HCT116 (cell line): Measurements from ENCODE around the gene GGT5. TPM values are rescaled to one million over a fixed set of nuclear protein-coding genes. Genes with fewer than 3 reads are reported as not detected.
A peak's percentile ranks its signal among the peaks of the same experiment; 100 is the strongest.

ENCODE experiments used
- ATAC-seq: fragments of 200-7000 bp; cut with Tn5 transposase; 2 replicates; pipeline ENCODE4 v1.9.1; 2020; ENCODE audit warnings: mild to moderate bottlenecking, moderate library complexity
- BruUV-seq: library from RNA; stranded (reverse); fragments of 400-500 nt; replicated peaks from 2 replicates; lab custom pipeline; 2021; lab: Mats Ljungman, UMichigan
- CTCF ChIA-PET: fragments of 300-600 bp; sonication (Branson Sonifier 250); formaldehyde crosslinking; loops from one replicate; lab custom pipeline; 2021; ENCODE audit warnings: antibody characterized with exemption; lab: Charles Lee
- POLR2A ChIA-PET: fragments of 300-600, 350-600 bp; sonication (Branson Sonifier 250); formaldehyde crosslinking; loops from one replicate; lab custom pipeline; 2021; ENCODE audit warnings: antibody characterized with exemption; lab: Charles Lee
- RAD21 ChIA-PET, 2 experiments: fragments of 300-600 bp; sonication (Branson Sonifier 250); formaldehyde crosslinking; loops; one replicate each; lab custom pipeline; 2023; ENCODE audit warnings: low total read pairs in 2 of 2; ENCODE audit not compliant: uncharacterized antibody in 2 of 2, unreplicated experiment in 2 of 2, low non-redundant PET in 1 of 2; lab: Charles Lee
- DNase-seq: peaks from one replicate; pipeline ENCODE4 v3.0.0-alpha.2; 2010; ENCODE audit warnings: low read depth, low spot score
- H2AFZ ChIP-seq: fragments of 200-600 bp; shearing (Covaris generic), sonication (generic); 2 replicates; pipeline ENCODE4 v1.6.1; 2017; ENCODE audit warnings: low read depth, mixed run types, mixed read lengths, antibody characterized with exemption, low read length; ENCODE audit not compliant: poor library complexity, severe bottlenecking
- H3K27ac ChIP-seq: 2 replicates; pipeline ENCODE4 v1.5.1; 2012; ENCODE audit warnings: low read depth, low read length
- H3K27me3 ChIP-seq: fragments of 200-600 bp; sonication (generic); 2 replicates; pipeline ENCODE4 v1.6.1; 2016; ENCODE audit warnings: mixed run types, low read length, mixed read lengths; ENCODE audit not compliant: insufficient read depth
- H3K36me3 ChIP-seq, 2 experiments: fragments of 200-500 bp in 1 of 2; fragments of 200-600 bp in 1 of 2; sonication (Bioruptor generic) in 1 of 2; sonication (generic) in 1 of 2; 2 replicates each; pipeline versions ENCODE4 v1.5.1 to v1.6.1; 2014 to 2016; ENCODE audit warnings: low read length in 2 of 2, inconsistent platforms in 1 of 2, mixed read lengths in 1 of 2, mixed run types in 1 of 2; ENCODE audit not compliant: insufficient read depth in 2 of 2, control insufficient read depth in 1 of 2
- H3K4me1 ChIP-seq, 2 experiments: fragments of 200-600 bp in 1 of 2; sonication (generic) in 1 of 2; 2 replicates each; pipeline versions ENCODE4 v1.5.1 to v1.6.1; 2012 to 2017; ENCODE audit warnings: low read length in 2 of 2, inconsistent platforms in 1 of 2, mild to moderate bottlenecking in 1 of 2, mixed read lengths in 1 of 2, mixed run types in 1 of 2, moderate library complexity in 1 of 2; ENCODE audit not compliant: insufficient read depth in 2 of 2, control insufficient read depth in 1 of 2
- H3K4me2 ChIP-seq: fragments of 200-600 bp; sonication (generic); 2 replicates; pipeline ENCODE4 v1.6.1; 2017; ENCODE audit warnings: mixed run types, low read length, mixed read lengths
- H3K4me3 ChIP-seq, 2 experiments: fragments of 200-600 bp in 1 of 2; sonication (generic) in 1 of 2; replicated peaks in 1 of 2; 2 replicates each; pipeline ENCODE4 v1.5.1; 2011 to 2016; ENCODE audit warnings: low read length in 2 of 2, control low read depth in 1 of 2, low read depth in 1 of 2, mild to moderate bottlenecking in 1 of 2, mixed read lengths in 1 of 2, mixed run types in 1 of 2
- H3K79me2 ChIP-seq: fragments of 200-600 bp; sonication (generic); 2 replicates; pipeline ENCODE4 v1.6.1; 2017; ENCODE audit warnings: mild to moderate bottlenecking, mixed run types, low read length, moderate library complexity, mixed read lengths; ENCODE audit not compliant: insufficient read depth
- H3K9ac ChIP-seq: fragments of 200-600 bp; sonication (generic); 2 replicates; pipeline ENCODE4 v1.6.1; 2016; ENCODE audit warnings: low read length, mixed read lengths
- H3K9me2 ChIP-seq: fragments of 200-600 bp; sonication (generic), shearing (Covaris generic); 2 replicates; pipeline ENCODE4 v1.6.1; 2017; ENCODE audit warnings: mixed run types, mild to moderate bottlenecking, moderate library complexity; ENCODE audit not compliant: insufficient read depth
- H3K9me3 ChIP-seq, 2 experiments: fragments of 200-500 bp in 1 of 2; fragments of 200-600 bp in 1 of 2; sonication (Bioruptor generic) in 1 of 2; sonication (generic) in 1 of 2; 2 replicates each; pipeline ENCODE4 v1.6.1; 2014 to 2017; ENCODE audit warnings: low read length in 2 of 2, mixed read lengths in 2 of 2, inconsistent platforms in 1 of 2, low read depth in 1 of 2, mild to moderate bottlenecking in 1 of 2, mixed run types in 1 of 2, moderate library complexity in 1 of 2; ENCODE audit not compliant: control insufficient read depth in 1 of 2, insufficient read depth in 1 of 2
- H4K20me1 ChIP-seq: fragments of 200-600 bp; sonication (generic), shearing (Covaris generic); 2 replicates; pipeline ENCODE4 v1.6.1; 2017; ENCODE audit warnings: mixed run types, mild to moderate bottlenecking, moderate library complexity; ENCODE audit not compliant: insufficient read depth
- ATF3 ChIP-seq: IDR thresholded peaks from 2 replicates; pipeline ENCODE4 v1.6.1; 2012
- CBX3 ChIP-seq: IDR thresholded peaks from 2 replicates; pipeline ENCODE4 v1.6.1; 2012; ENCODE audit warnings: low read depth
- CEBPB ChIP-seq: IDR thresholded peaks from 2 replicates; pipeline ENCODE4 v1.6.1; 2012; ENCODE audit warnings: low read depth
- CTCF ChIP-seq, 3 experiments: fragments of 200-600 bp in 1 of 3; sonication (generic) in 1 of 3; IDR thresholded peaks in 2 of 3; conservative IDR thresholded peaks in 1 of 3; 2 replicates each; pipeline ENCODE4 v1.5.1; 2012 to 2017; ENCODE audit warnings: low read depth in 2 of 3, low read length in 2 of 3, antibody characterized with exemption in 1 of 3, borderline replicate concordance in 1 of 3, control low read depth in 1 of 3, mild to moderate bottlenecking in 1 of 3, mixed read lengths in 1 of 3, mixed run types in 1 of 3, moderate library complexity in 1 of 3; ENCODE audit not compliant: insufficient read depth in 1 of 3
- EGR1 ChIP-seq: IDR thresholded peaks from 2 replicates; pipeline ENCODE4 v1.6.1; 2012; ENCODE audit warnings: low read depth
- ELF1 ChIP-seq: IDR thresholded peaks from 2 replicates; pipeline ENCODE4 v1.6.1; 2012; ENCODE audit warnings: low read depth, borderline replicate concordance
- EZH2 ChIP-seq: fragments of 200-600 bp; sonication (generic); IDR thresholded peaks from 2 replicates; pipeline ENCODE4 v1.6.1; 2017; ENCODE audit warnings: antibody characterized with exemption, mixed run types
- EZH2phosphoT487 ChIP-seq: fragments of 200-600 bp; IDR thresholded peaks from 2 replicates; pipeline ENCODE4 v1.6.1; 2018; ENCODE audit warnings: antibody characterized with exemption, borderline replicate concordance
- FOSL1 ChIP-seq: IDR thresholded peaks from 2 replicates; pipeline ENCODE4 v1.6.1; 2012; ENCODE audit warnings: low read depth
- JUND ChIP-seq: IDR thresholded peaks from 2 replicates; pipeline ENCODE4 v1.6.1; 2012
- MAX ChIP-seq: IDR thresholded peaks from 2 replicates; pipeline ENCODE4 v1.6.1; 2012
- POLR2AphosphoS5 ChIP-seq: IDR thresholded peaks from 2 replicates; pipeline ENCODE4 v1.6.1; 2011; ENCODE audit warnings: mild to moderate bottlenecking, low read depth, low read length, moderate library complexity
- RAD21 ChIP-seq: IDR thresholded peaks from 2 replicates; pipeline ENCODE4 v1.6.1; 2012; ENCODE audit warnings: low read depth, mild to moderate bottlenecking
- SIN3A ChIP-seq: IDR thresholded peaks from 2 replicates; pipeline ENCODE4 v1.6.1; 2012; ENCODE audit warnings: low read depth
- SP1 ChIP-seq: IDR thresholded peaks from 2 replicates; pipeline ENCODE4 v1.6.1; 2012; ENCODE audit warnings: low read depth
- SRF ChIP-seq: IDR thresholded peaks from 2 replicates; pipeline ENCODE4 v1.6.1; 2012; ENCODE audit warnings: low read depth
- TCF7L2 ChIP-seq: IDR thresholded peaks from 2 replicates; pipeline ENCODE4 v1.7.0; 2011; ENCODE audit warnings: borderline replicate concordance, inconsistent platforms; ENCODE audit not compliant: insufficient read depth, insufficient read length; ENCODE audit errors: extremely low read depth
- ZBTB33 ChIP-seq: IDR thresholded peaks from 2 replicates; pipeline ENCODE4 v1.6.1; 2011; ENCODE audit warnings: mild to moderate bottlenecking, low read length, moderate library complexity; ENCODE audit not compliant: insufficient replicate concordance; ENCODE audit errors: extremely low read depth
- ZFX ChIP-seq: fragments of 450-650 bp; IDR thresholded peaks from 2 replicates; pipeline ENCODE4 v1.6.1; 2017
- intact Hi-C: fragments of 100-400 bp; cut with micrococcal nuclease; formaldehyde crosslinking; loops from 2 replicates; pipeline ENCODE4 v1.10.0; 2022
- total RNA-seq: library from RNA; stranded (reverse); gene quantifications from one replicate; pipeline ENCODE4 v1.2.1, GENCODE V29; 2021; ENCODE audit not compliant: unreplicated experiment

The GGT5 gene
- total RNA-seq, 1 experiment from 2014 or later, result 0.57 TPM

- Histone ChIP-seq H3K9me3 (no peaks in the 10 kb centered on the region), H3K4me2 (peak overlapping the region; percentile 71), H3K9me2 (no peaks in the 10 kb centered on the region), H4K20me1 (no peaks in the 10 kb centered on the region), H3K4me1 (peaks cover 71 to 82% of the 10 kb centered on the region in 2 experiments), H3K27ac (peak overlapping the region; percentile 100), H3K36me3 (no peaks in the 10 kb centered on the region), H3K27me3 (no peaks in the 10 kb centered on the region), H3K4me3 (peak overlapping the region in 1 of 2 experiments; percentile 26; a peak in 2 of 4 replicates), H3K9ac (peak overlapping the region; percentile 65), H3K79me2 (no peaks in the 10 kb centered on the region), H2AFZ (no peak overlapping the region)
- ChIA-PET CTCF (interaction anchor here (0.9 to 1.7 kb wide), 3 partner anchors 18 to 33 kb away, joined by 3 to 13 read pairs (median 3); no protein-coding TSS in a partner anchor), POLR2A (interaction anchor here (1.0 to 1.2 kb wide), 2 partner anchors 10 to 17 kb away, joined by 3 to 4 read pairs; no protein-coding TSS in a partner anchor), RAD21 (no interaction called here)
- DNase-seq (peak; percentile 95), ATAC-seq (peak; percentile 71)
- BruUV-seq, result no TSS peak
- intact Hi-C loops, result no loop called here
- TF ChIP-seq ATF3 (no peak), SIN3A (0 out of 2 replicates have a peak, but pooled peaks have one; percentile 62), SP1 (peak; percentile 91), SRF (no peak), EZH2phosphoT487 (no peak), CTCF (IDR thresholded peaks at IDR 0.05 in 2 of 3, conservative IDR thresholded peaks at IDR 0.05 in 1 of 3; ENCODE audit: borderline replicate concordance in 1 of 3, insufficient read depth in 1 of 3, low read depth in 2 of 3, low read length in 2 of 3) (no peak), FOSL1 (peak; percentile 88), POLR2AphosphoS5 (0 out of 2 replicates have a peak, but pooled peaks have one; percentile 45), TCF7L2 (peak; percentile 85), ZBTB33 (no peak), CBX3 (peak; percentile 51; the same call in 1 of the 2 replicates), ZFX (no peak), ELF1 (no peak; the same call in 1 of the 2 replicates), JUND (peak; percentile 88), MAX (no peak), CEBPB (peak; percentile 99), RAD21 (no peak), EZH2 (no peak), EGR1 (peak; percentile 33; the same call in 1 of the 2 replicates)
Measured at GRCh38 chr22:24208012-24208749, 36.7 kb downstream of the GGT5 start.
